HCT116 (cell line): Measurements from ENCODE around the gene DNM2.

Experiments
- CTCF ChIP-seq, 3 experiments: fragments of 200-600 bp in 1 of 3; sonication (generic) in 1 of 3; IDR thresholded peaks in 2 of 3; conservative IDR thresholded peaks in 1 of 3; 2 replicates each; pipeline ENCODE4 v1.5.1; 2012 to 2017; ENCODE audit warnings: low read depth in 2 of 3, low read length in 2 of 3, antibody characterized with exemption in 1 of 3, borderline replicate concordance in 1 of 3, control low read depth in 1 of 3, mild to moderate bottlenecking in 1 of 3, mixed read lengths in 1 of 3, mixed run types in 1 of 3, moderate library complexity in 1 of 3; ENCODE audit not compliant: insufficient read depth in 1 of 3
- JUND ChIP-seq: IDR thresholded peaks from 2 replicates; pipeline ENCODE4 v1.6.1; 2012
- MAX ChIP-seq: IDR thresholded peaks from 2 replicates; pipeline ENCODE4 v1.6.1; 2012
- POLR2A ChIP-seq: IDR thresholded peaks from 2 replicates; pipeline ENCODE4 v1.7.0; 2011; ENCODE audit warnings: borderline replicate concordance; ENCODE audit not compliant: insufficient read depth, insufficient read length; ENCODE audit errors: extremely low read depth
- POLR2AphosphoS5 ChIP-seq: IDR thresholded peaks from 2 replicates; pipeline ENCODE4 v1.6.1; 2011; ENCODE audit warnings: mild to moderate bottlenecking, low read depth, low read length, moderate library complexity
- RAD21 ChIP-seq: IDR thresholded peaks from 2 replicates; pipeline ENCODE4 v1.6.1; 2012; ENCODE audit warnings: low read depth, mild to moderate bottlenecking
- SP1 ChIP-seq: IDR thresholded peaks from 2 replicates; pipeline ENCODE4 v1.6.1; 2012; ENCODE audit warnings: low read depth
- ZBTB33 ChIP-seq: IDR thresholded peaks from 2 replicates; pipeline ENCODE4 v1.6.1; 2011; ENCODE audit warnings: mild to moderate bottlenecking, low read length, moderate library complexity; ENCODE audit not compliant: insufficient replicate concordance; ENCODE audit errors: extremely low read depth
- ZFX ChIP-seq: fragments of 450-650 bp; IDR thresholded peaks from 2 replicates; pipeline ENCODE4 v1.6.1; 2017
- ZNF274 ChIP-seq: fragments of 200-500 bp; sonication (Bioruptor generic); IDR thresholded peaks from 2 replicates; pipeline ENCODE4 v1.6.1; 2014; ENCODE audit warnings: mild to moderate bottlenecking, low read depth, low read length, inconsistent platforms

- TF ChIP-seq MAX: no peak
- TF ChIP-seq POLR2AphosphoS5: no peak
- no peak for TF ChIP-seq CTCF (IDR thresholded peaks at IDR 0.05 in 2 of 3, conservative IDR thresholded peaks at IDR 0.05 in 1 of 3; ENCODE audit: borderline replicate concordance in 1 of 3, insufficient read depth in 1 of 3, low read depth in 2 of 3, low read length in 2 of 3)
- TF ChIP-seq SP1: no peak
- TF ChIP-seq JUND: no peak
- TF ChIP-seq POLR2A: no peak
- no peak for TF ChIP-seq ZNF274
- TF ChIP-seq ZBTB33: no peak
- no peak for TF ChIP-seq ZFX
- TF ChIP-seq RAD21: no peak
These were observed 38.1 kb upstream of the DNM2 start for GRCh38 chr19:10679743-10680142.
